ACC112 (cell line): ENCODE measurements around the gene ZNF407.

Experiments used
- H2AFZ ChIP-seq: fragments of 200-600 bp; sonication (generic); one replicate; pipeline ENCODE4 v1.6.0; 2017; ENCODE audit warnings: antibody characterized with exemption, low read length; ENCODE audit not compliant: unreplicated experiment
- H3K27ac ChIP-seq: fragments of 200-600 bp; sonication (generic); 2 replicates; pipeline ENCODE4 v1.5.1; 2014; ENCODE audit warnings: low read depth, mild to moderate bottlenecking, antibody characterized with exemption, low read length, moderate library complexity
- H3K27me3 ChIP-seq: fragments of 200-600 bp; sonication (generic); 2 replicates; pipeline ENCODE4 v1.6.1; 2014; ENCODE audit warnings: mild to moderate bottlenecking, antibody characterized with exemption, low read length, moderate library complexity, mixed read lengths; ENCODE audit not compliant: insufficient read depth
- H3K36me3 ChIP-seq: fragments of 200-600 bp; sonication (generic); 2 replicates; pipeline ENCODE4 v1.6.1; 2016; ENCODE audit warnings: mild to moderate bottlenecking, antibody characterized with exemption, low read length, moderate library complexity, mixed read lengths; ENCODE audit not compliant: insufficient read depth
- H3K4me1 ChIP-seq: fragments of 200-600 bp; sonication (generic); one replicate; pipeline ENCODE4 v1.6.1; 2016; ENCODE audit warnings: low read length, mixed read lengths; ENCODE audit not compliant: insufficient read depth, unreplicated experiment, control insufficient read depth
- H3K4me3 ChIP-seq: fragments of 200-600 bp; sonication (generic); 2 replicates; pipeline ENCODE4 v1.5.1; 2014; ENCODE audit warnings: mild to moderate bottlenecking, low read depth, low read length
- H3K79me2 ChIP-seq: fragments of 200-600 bp; sonication (generic); one replicate; pipeline ENCODE4 v1.6.0; 2016; ENCODE audit warnings: low read length; ENCODE audit not compliant: control insufficient read depth, unreplicated experiment, insufficient read depth

Gene ZNF407

DNA sequence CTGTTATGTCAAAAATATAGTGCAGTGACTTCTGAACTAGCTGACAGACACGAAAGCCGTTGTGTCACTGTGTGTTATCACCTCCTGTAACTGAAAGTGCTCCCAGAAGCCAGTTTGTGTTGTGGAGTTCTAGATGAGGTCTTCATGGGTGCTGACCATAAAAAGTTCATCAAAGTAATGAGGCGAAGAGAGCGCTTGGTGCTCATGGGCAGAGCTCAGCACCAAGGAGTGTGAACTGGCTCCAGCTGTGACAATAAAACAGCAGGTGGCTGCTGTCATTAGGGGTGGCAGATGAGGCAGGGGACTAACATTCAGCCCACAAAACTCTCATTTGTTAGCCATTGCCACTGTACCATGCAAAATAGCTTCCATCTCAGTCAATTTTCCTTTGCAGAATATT lies 151.1 kb downstream of the ZNF407 start:
- Histone ChIP-seq H3K27me3 (no peaks in the 10 kb centered on the region), H3K27ac (no peak overlapping the region), H3K4me3 (no peak overlapping the region), H3K4me1 (peaks cover 15% of the 10 kb centered on the region), H3K36me3 (no peaks in the 10 kb centered on the region), H3K79me2 (no peaks in the 10 kb centered on the region), H2AFZ (no peak overlapping the region)

DNA sequence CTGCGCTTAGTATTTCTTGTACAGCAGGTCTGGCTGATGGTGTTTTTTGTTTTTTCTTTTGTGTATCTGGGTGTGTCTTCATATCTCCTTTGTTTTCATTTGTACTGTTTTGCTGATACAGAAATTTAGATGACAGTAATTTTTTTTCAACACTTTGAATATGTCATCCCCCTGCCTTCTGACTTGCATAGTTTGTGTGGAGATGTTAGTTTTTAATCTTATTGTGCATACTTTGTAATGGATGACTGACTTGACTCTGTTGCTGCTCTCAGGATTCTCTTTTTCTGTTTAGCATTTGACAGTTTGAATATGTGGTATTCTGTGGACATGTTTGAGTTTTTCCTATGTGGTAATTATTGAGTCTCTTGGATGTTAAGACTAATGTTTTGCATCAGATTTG lies 161.3 kb downstream of the ZNF407 start:
- Histone ChIP-seq H3K27ac (no peak overlapping the region), H3K27me3 (no peaks in the 10 kb centered on the region), H3K4me1 (no peaks in the 10 kb centered on the region), H2AFZ (no peak overlapping the region), H3K36me3 (peaks cover 4% of the 10 kb centered on the region; the same call in 1 of the 2 replicates), H3K79me2 (no peaks in the 10 kb centered on the region), H3K4me3 (no peak overlapping the region)

DNA sequence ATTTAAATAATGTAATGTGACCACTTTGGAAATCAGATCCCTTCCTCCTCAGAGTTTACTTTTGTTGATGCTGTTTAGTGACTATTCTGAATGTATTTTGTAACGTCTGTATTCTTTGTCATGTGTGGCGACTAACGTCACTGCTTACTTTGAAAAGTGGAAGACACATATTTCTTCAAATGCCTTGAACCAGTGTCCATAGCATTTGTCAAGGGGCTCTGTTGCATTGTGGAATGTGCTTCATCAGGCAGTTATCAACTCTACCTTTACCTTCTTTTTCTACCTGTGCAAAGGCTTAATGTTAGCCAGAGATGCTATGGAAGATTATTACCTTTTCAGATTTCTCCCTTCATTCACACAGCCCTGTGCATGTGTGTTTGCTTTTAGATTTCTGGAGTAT lies 162.4 kb downstream of the ZNF407 start:
- Histone ChIP-seq H2AFZ (no peak overlapping the region), H3K27ac (no peak overlapping the region), H3K4me1 (no peaks in the 10 kb centered on the region), H3K4me3 (no peak overlapping the region), H3K27me3 (no peaks in the 10 kb centered on the region), H3K79me2 (no peaks in the 10 kb centered on the region), H3K36me3 (peaks cover 4% of the 10 kb centered on the region; the same call in 1 of the 2 replicates)

DNA sequence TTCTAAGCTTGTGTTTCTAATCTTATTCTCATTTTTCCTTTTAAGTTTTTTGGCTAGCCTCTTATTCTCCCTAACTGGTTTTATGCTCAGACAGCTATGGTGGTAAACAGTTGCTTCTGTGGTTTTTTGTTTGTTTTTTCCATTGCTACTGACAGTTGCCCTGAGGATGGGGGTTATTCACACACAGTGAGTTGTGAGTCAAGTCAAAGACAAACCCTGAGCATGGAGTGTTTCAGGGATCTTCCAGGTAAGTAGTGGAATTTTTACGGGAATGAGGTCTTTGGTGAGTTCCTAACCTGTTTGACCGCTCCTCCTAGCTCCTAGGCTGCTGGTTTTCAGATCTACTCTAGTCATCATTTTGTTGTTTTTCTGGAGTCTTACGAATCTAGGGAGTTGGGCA lies 162.8 kb downstream of the ZNF407 start:
- Histone ChIP-seq H3K79me2 (no peaks in the 10 kb centered on the region), H3K36me3 (peaks cover 4% of the 10 kb centered on the region; the same call in 1 of the 2 replicates), H3K4me3 (no peak overlapping the region), H2AFZ (no peak overlapping the region), H3K4me1 (no peaks in the 10 kb centered on the region), H3K27me3 (no peaks in the 10 kb centered on the region), H3K27ac (no peak overlapping the region)

DNA sequence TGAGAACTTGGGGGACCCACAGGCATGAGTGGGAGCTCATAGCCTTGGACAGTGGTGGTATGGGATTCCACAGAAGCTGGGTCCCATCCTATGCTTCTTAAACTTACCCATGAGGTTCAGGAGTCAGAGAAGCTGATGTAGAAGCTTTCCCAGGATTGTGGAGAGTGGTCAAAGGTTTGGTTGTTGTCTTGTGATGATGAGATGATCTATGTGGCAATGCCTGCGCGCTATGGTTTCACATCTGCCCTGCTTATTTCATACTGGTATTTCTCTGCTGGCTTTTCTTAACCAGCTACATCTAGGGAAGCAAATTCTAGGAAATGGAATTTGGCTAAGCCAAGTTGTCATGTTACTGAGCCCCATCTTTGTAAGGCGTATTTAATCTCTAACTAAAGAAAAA lies 168.6 kb downstream of the ZNF407 start:
- Histone ChIP-seq H3K36me3 (no peaks in the 10 kb centered on the region), H2AFZ (no peak overlapping the region), H3K4me1 (no peaks in the 10 kb centered on the region), H3K27ac (no peak overlapping the region), H3K27me3 (no peaks in the 10 kb centered on the region), H3K4me3 (no peak overlapping the region), H3K79me2 (no peaks in the 10 kb centered on the region)

DNA sequence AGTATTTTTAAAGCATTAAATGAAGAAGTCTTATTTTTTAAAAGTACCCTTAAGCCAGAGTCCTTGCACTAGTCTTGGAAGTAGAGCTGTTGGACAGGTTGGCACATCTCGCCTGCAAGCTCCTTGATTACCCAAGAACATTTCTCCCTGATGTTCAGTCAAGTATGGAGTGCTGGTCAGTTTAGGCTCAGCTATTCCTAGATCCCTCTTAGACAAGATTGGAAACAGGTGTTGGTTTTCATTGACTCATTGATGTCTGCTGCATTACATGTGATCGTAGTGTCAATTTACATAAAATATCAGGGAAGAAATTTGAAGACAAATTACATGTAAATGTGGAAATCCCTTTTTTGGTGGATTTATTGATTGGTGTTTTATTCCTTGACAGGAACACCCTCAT lies 170.4 kb downstream of the ZNF407 start:
- Histone ChIP-seq H3K4me1 (no peaks in the 10 kb centered on the region), H2AFZ (no peak overlapping the region), H3K4me3 (no peak overlapping the region), H3K36me3 (no peaks in the 10 kb centered on the region), H3K27me3 (no peaks in the 10 kb centered on the region), H3K27ac (no peak overlapping the region), H3K79me2 (no peaks in the 10 kb centered on the region)

DNA sequence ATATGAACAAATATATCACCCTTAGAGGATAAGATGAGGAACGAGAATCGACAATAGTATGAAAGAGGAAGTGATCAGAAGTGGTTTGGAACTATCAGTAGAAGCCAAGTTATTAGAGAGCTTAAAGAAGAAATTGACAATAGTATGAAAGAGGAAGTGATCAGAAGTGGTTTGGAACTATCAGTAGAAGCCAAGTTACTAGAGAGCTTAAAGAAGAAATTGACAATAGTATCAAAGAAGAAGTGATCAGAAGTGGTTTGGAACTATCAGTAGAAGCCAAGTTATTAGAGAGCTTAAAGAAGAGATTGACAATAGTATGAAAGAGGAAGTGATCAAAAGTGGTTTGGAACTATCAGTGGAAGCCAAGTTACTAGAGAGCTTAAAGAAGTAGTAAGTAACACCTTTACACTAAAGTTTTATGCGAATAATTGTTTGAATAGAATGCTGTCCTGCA lies 175.5 kb downstream of the ZNF407 start:
- H3K4me3 ChIP-seq, result no peak overlapping the region
- no peak overlapping the region for H2AFZ ChIP-seq

DNA sequence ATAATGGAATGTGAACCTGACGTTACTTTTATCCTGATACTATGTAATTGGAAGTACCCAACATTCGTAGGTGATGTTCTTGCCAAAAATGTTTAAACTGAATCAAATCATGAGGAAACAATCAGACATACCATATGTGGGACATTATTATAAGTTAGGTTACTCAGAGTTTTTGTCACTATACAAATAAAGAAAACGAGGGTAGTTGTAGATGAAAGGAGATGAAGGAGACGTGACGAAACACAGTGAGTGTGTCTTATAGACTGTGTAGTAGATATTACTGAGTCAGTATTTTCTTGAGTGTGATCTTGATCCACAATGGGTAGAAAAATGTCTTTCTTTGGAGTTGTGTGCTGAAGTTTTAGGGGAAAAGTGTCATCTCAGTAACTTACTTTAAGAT lies 176.8 kb downstream of the ZNF407 start:
- no peaks in the 10 kb centered on the region for H3K79me2 ChIP-seq
- no peaks in the 10 kb centered on the region for H3K36me3 ChIP-seq
- H3K4me1 ChIP-seq, result peaks cover 17% of the 10 kb centered on the region
- H2AFZ ChIP-seq, result no peak overlapping the region
- H3K27ac ChIP-seq, result peak overlapping the region; percentile 63
- H3K27me3 ChIP-seq, result no peaks in the 10 kb centered on the region
- no peak overlapping the region for H3K4me3 ChIP-seq

More for the DNA sequence above, 175.5 kb downstream of the ZNF407 start:
- peaks cover 16% of the 10 kb centered on the region for H3K4me1 ChIP-seq
- no peaks in the 10 kb centered on the region for H3K79me2 ChIP-seq
- no peaks in the 10 kb centered on the region for H3K27me3 ChIP-seq
- H3K27ac ChIP-seq, result no peak overlapping the region
- H3K36me3 ChIP-seq, result no peaks in the 10 kb centered on the region

DNA sequence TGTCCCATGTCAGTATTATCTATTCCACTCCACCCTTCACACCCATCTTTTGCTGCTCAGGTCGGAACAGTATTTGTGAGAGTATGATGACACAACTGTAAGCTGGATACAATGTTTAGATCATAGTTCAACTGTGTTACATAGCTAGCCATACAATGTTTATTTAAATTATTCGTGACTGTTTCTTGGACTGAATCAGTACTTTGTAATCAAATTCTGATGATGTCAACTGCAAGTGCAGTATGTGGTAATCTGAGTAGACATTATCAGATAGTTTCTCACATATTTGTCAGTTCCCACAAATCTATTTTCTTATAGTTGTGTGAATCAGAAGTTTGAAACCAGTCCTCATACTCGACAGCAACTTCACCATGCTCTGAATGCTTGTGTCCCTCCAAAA lies 177.6 kb downstream of the ZNF407 start:
- no peak overlapping the region for H3K4me3 ChIP-seq
- H3K27me3 ChIP-seq, result no peaks in the 10 kb centered on the region
- H3K36me3 ChIP-seq, result no peaks in the 10 kb centered on the region
- H3K79me2 ChIP-seq, result no peaks in the 10 kb centered on the region
- H3K4me1 ChIP-seq, result peaks cover 17% of the 10 kb centered on the region
- H3K27ac ChIP-seq, result peak overlapping the region; percentile 63
- H2AFZ ChIP-seq, result no peak overlapping the region

DNA sequence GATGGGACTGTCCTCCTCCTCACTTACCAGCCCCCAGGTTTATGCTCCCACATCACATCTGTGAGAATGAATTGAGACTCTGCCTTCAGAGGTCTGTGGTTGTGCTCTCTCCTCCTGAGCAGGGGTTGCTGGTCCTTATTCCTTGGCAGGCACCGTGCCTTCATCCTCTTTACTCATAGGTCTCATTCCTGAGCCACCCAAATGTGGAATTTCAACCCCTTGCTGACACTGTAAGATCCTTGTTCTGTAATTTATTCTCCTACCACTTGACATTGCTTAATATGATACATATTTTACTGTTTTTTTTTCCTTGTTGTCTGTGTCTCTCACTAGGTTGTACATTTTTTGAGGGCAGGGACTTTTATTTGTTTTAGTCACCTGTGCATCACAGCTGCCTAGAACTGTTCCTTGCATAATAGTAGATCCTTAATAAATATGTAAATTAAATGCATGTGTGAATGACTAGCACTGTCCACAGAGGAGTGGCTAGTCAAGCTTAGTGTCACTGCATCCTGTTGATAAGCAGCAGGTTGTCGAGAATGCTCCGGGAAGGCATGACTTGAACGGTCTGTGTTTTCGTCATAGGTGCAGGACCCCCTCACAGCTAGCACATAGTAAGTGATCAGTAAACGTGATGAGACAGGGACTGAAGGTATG lies 180.6 kb downstream of the ZNF407 start:
- Histone ChIP-seq H3K4me1 (peaks cover 17% of the 10 kb centered on the region), H3K27ac (no peak overlapping the region), H3K27me3 (no peaks in the 10 kb centered on the region), H2AFZ (no peak overlapping the region), H3K79me2 (no peaks in the 10 kb centered on the region), H3K4me3 (no peak overlapping the region), H3K36me3 (no peaks in the 10 kb centered on the region)

DNA sequence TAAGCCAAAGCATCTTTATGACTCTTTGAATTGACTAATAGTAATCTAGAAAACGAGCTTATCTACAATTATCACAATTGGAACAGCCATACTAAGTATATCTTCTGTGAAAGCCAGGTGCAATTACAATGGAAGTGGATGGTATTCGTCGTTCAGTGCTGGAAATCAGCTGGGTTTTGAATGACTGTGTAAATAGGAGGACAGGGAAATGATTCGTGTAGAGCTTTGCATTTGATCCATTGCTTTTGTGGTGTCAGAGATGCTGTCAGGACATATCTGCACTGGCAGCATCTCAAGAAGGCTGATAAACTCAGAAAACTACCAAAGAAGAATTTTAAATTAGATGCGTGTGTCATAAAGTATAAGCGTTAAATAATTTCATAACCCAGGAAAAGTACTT lies 187.1 kb downstream of the ZNF407 start:
- H3K27ac ChIP-seq, result no peak overlapping the region
- no peaks in the 10 kb centered on the region for H3K79me2 ChIP-seq
- no peak overlapping the region for H3K4me3 ChIP-seq
- no peak overlapping the region for H2AFZ ChIP-seq
- H3K36me3 ChIP-seq, result no peaks in the 10 kb centered on the region
- no peaks in the 10 kb centered on the region for H3K4me1 ChIP-seq
- H3K27me3 ChIP-seq, result no peaks in the 10 kb centered on the region
